Astrocyte of the cerebellum (primary cell): ENCODE measurements around the gene DDX17.

ENCODE experiments used
- DNase-seq: peaks from one replicate; pipeline ENCODE4 v3.0.0-alpha.2; 2011; ENCODE audit warnings: low read depth
- H3K4me3 ChIP-seq: 2 replicates; pipeline ENCODE4 v1.5.1; 2011; ENCODE audit warnings: mild to moderate bottlenecking, low read depth, low read length, moderate library complexity
- CTCF ChIP-seq: IDR thresholded peaks from 2 replicates; pipeline ENCODE4 v1.5.1; 2012; ENCODE audit warnings: low read length, low read depth, moderate library complexity, mild to moderate bottlenecking; ENCODE audit errors: missing control alignments
- in situ Hi-C: cut with HindIII; loops from 2 replicates; pipeline ENCODE4 v1.10.0; 2017; ENCODE audit warnings: low sequenced_read_pairs

Gene DDX17

GRCh38 chr22:38505541-38506117 lies 482 bp downstream of the DDX17 start:
- in situ Hi-C loops = no loop called here
- peak overlapping the region; percentile 94 for H3K4me3 ChIP-seq
- TF ChIP-seq CTCF = no peak
- DNase-seq = peak; percentile 29

GRCh38 chr22:38504731-38505540 lies 1.2 kb downstream of the DDX17 start:
- no peak for DNase-seq
- in situ Hi-C loops = no loop called here
- TF ChIP-seq CTCF = no peak
- peak overlapping the region; percentile 94 for H3K4me3 ChIP-seq

- in situ Hi-C loops = no loop called here
- TF ChIP-seq CTCF = no peak
- no peak for DNase-seq
- peak overlapping the region; percentile 94 for H3K4me3 ChIP-seq
These were observed 3.1 kb downstream of the DDX17 start for GRCh38 chr22:38503021-38503420.

- peak overlapping the region; percentile 94 for H3K4me3 ChIP-seq
- TF ChIP-seq CTCF = no peak
- in situ Hi-C loops = no loop called here
- no peak for DNase-seq
These were observed 4.1 kb downstream of the DDX17 start for GRCh38 chr22:38501797-38502672.

- no peak overlapping the region for H3K4me3 ChIP-seq
- no peak for TF ChIP-seq CTCF
- DNase-seq = no peak
- in situ Hi-C loops = no loop called here
These were observed 8.2 kb downstream of the DDX17 start for GRCh38 chr22:38497869-38498268.

GRCh38 chr22:38494939-38495338 lies 11.2 kb downstream of the DDX17 start:
- in situ Hi-C loops = no loop called here
- H3K4me3 ChIP-seq = no peak overlapping the region
- no peak for TF ChIP-seq CTCF
- DNase-seq = no peak
